K562 (cell line): ENCODE measurements around the gene CYTH4.

Experiments
- ARID2 ChIP-seq: fragments of 450-650 bp; IDR thresholded peaks from 2 replicates; pipeline ENCODE4 v1.6.1; 2017; ENCODE audit warnings: antibody characterized with exemption, mild to moderate bottlenecking
- BCL6 ChIP-seq: fragments of 250-450 bp; sonication (Bioruptor Pico); IDR thresholded peaks from 2 replicates; pipeline ENCODE4 v1.4.0; 2020
- EZH2 ChIP-seq: IDR thresholded peaks from 2 replicates; pipeline ENCODE4 v1.6.1; 2012; ENCODE audit warnings: low read depth, mild to moderate bottlenecking, inconsistent platforms, low read length, borderline replicate concordance
- MAZ ChIP-seq, 2 experiments: fragments of 450-650 bp in 1 of 2; sonication (generic) in 1 of 2; formaldehyde crosslinking; IDR thresholded peaks in 1 of 2; conservative IDR thresholded peaks in 1 of 2; 2 replicates each; pipeline versions ENCODE4 v1.4.0 to v1.5.0; 2020; ENCODE audit warnings: mild to moderate bottlenecking in 1 of 2, missing genetic modification reagents in 1 of 2
- POLR2A ChIP-seq: fragments of 450-650 bp; conservative IDR thresholded peaks from 2 replicates; pipeline ENCODE4 v1.6.1; 2016
- SP1 ChIP-seq: sonication (generic); formaldehyde crosslinking; IDR thresholded peaks from 2 replicates; pipeline ENCODE4 v1.8.1; 2022; ENCODE audit warnings: mild to moderate bottlenecking, missing genetic modification reagents
- SRSF3 ChIP-seq: fragments of 200-400 bp; formaldehyde crosslinking; IDR thresholded peaks from 2 replicates; pipeline ENCODE4 v1.6.1; 2016; ENCODE audit warnings: mild to moderate bottlenecking, low read length, moderate library complexity; ENCODE audit not compliant: insufficient read depth
- TRIM24 ChIP-seq, 2 experiments: fragments of 450-650 bp; IDR thresholded peaks; 2 replicates each; pipeline ENCODE4 v1.6.1; 2016
- TF ChIP-seq, protein P1 (sequence below), 3 experiments: IDR thresholded peaks in 2 of 3; conservative IDR thresholded peaks in 1 of 3; 2 replicates each; pipeline ENCODE4 v1.5.1; 2011 to 2012; ENCODE audit warnings: low read length in 3 of 3, mild to moderate bottlenecking in 3 of 3, control low read depth in 2 of 3, improper control_type of control experiment in 1 of 3, inconsistent platforms in 1 of 3, low read depth in 1 of 3, mixed read lengths in 1 of 3, moderate library complexity in 1 of 3; ENCODE audit not compliant: insufficient read depth in 2 of 3
- TF ChIP-seq, protein P2 (sequence below), 2 experiments: fragments of 450-650 bp in 1 of 2; sonication (generic) in 1 of 2; formaldehyde crosslinking in 1 of 2; IDR thresholded peaks in 1 of 2; conservative IDR thresholded peaks in 1 of 2; 2 replicates each; pipeline versions ENCODE4 v1.6.1 to v1.8.1; 2016 to 2023; ENCODE audit warnings: mild to moderate bottlenecking in 2 of 2, moderate library complexity in 2 of 2, inconsistent platforms in 1 of 2, missing genetic modification reagents in 1 of 2
- TF ChIP-seq, protein P3 (sequence below), 2 experiments: fragments of 450-650 bp; IDR thresholded peaks; 2 replicates each; pipeline ENCODE4 v1.6.1; 2016

DNA sequence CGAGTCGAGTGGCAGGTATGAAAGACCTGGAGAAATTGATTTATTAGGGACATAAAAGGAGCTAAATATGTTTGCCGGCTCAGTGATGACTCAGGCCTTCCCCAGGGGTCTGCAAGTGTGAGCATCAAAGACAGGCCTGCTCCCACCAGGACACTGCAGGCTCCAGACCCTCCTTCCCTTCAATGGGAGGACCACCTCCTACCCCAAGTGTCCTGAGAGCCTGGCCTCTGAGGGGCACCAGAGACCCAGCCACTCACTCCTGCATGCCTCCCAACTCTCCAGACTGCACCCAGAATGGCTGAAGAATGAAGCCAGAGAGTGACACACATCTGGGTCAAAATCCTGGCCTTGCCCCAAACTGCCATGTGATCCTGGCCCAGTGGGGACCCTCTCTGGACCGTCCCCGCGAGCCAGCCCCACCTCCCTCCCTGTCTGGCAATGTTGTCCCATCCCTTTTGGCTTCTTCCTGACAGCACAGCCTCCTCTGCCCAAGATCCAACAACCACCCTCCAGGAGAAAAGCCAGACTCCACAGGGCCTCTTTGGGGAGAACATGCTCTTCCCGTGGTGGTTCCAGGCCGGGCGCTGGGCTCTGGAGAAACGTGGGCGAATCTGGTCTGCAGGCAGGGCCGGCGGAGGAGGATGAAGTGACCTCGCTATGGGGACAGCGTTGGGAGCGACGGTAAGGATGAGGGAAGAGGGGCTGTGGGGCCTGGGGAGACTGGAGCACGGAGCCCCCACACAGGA is 36.2 kb downstream of the CYTH4 start:
- no peak for TF ChIP-seq TRIM24 (IDR thresholded peaks at IDR 0.05)
- TF ChIP-seq ARID2, result no peak
- TF ChIP-seq MAZ (CRISPR knock-in tag; conservative IDR thresholded peaks at IDR 0.05 in 1 of 2, IDR thresholded peaks at IDR 0.05 in 1 of 2), result no peak
- no peak for TF ChIP-seq POLR2A
- TF ChIP-seq, protein P1, sequence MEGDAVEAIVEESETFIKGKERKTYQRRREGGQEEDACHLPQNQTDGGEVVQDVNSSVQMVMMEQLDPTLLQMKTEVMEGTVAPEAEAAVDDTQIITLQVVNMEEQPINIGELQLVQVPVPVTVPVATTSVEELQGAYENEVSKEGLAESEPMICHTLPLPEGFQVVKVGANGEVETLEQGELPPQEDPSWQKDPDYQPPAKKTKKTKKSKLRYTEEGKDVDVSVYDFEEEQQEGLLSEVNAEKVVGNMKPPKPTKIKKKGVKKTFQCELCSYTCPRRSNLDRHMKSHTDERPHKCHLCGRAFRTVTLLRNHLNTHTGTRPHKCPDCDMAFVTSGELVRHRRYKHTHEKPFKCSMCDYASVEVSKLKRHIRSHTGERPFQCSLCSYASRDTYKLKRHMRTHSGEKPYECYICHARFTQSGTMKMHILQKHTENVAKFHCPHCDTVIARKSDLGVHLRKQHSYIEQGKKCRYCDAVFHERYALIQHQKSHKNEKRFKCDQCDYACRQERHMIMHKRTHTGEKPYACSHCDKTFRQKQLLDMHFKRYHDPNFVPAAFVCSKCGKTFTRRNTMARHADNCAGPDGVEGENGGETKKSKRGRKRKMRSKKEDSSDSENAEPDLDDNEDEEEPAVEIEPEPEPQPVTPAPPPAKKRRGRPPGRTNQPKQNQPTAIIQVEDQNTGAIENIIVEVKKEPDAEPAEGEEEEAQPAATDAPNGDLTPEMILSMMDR (IDR thresholded peaks at IDR 0.05 in 2 of 3, conservative IDR thresholded peaks at IDR 0.05 in 1 of 3; ENCODE audit: insufficient read depth in 2 of 3, low read depth in 1 of 3, low read length in 3 of 3), result no peak
- TF ChIP-seq, protein P2, sequence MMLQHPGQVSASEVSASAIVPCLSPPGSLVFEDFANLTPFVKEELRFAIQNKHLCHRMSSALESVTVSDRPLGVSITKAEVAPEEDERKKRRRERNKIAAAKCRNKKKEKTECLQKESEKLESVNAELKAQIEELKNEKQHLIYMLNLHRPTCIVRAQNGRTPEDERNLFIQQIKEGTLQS (IDR thresholded peaks at IDR 0.05), result no peak
- TF ChIP-seq, protein P2 (CRISPR knock-in tag; conservative IDR thresholded peaks at IDR 0.05), result no peak
- no peak for TF ChIP-seq SRSF3
- no peak for TF ChIP-seq EZH2
- TF ChIP-seq BCL6 (CRISPR knock-in tag), result no peak
- TF ChIP-seq, protein P3, sequence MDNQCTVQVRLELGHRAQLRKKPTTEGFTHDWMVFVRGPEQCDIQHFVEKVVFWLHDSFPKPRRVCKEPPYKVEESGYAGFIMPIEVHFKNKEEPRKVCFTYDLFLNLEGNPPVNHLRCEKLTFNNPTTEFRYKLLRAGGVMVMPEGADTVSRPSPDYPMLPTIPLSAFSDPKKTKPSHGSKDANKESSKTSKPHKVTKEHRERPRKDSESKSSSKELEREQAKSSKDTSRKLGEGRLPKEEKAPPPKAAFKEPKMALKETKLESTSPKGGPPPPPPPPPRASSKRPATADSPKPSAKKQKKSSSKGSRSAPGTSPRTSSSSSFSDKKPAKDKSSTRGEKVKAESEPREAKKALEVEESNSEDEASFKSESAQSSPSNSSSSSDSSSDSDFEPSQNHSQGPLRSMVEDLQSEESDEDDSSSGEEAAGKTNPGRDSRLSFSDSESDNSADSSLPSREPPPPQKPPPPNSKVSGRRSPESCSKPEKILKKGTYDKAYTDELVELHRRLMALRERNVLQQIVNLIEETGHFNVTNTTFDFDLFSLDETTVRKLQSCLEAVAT (IDR thresholded peaks at IDR 0.05), result no peak
- TF ChIP-seq SP1 (CRISPR knock-in tag), result no peak
